Hepatocyte (in vitro differentiated cells): ENCODE data around the gene CNTNAP2. TPM values are rescaled to one million over a fixed set of nuclear protein-coding genes. Genes with fewer than 3 reads are reported as not detected.

Source experiments
- DNase-seq: peaks from one replicate; pipeline ENCODE4 v3.0.0-alpha.2; 2016; ENCODE audit warnings: low spot score
- H2AFZ ChIP-seq: fragments of 200-600 bp; sonication (generic); 2 replicates; pipeline ENCODE4 v1.6.0; 2016; ENCODE audit warnings: antibody characterized with exemption, mild to moderate bottlenecking
- H3K27ac ChIP-seq: fragments of 200-600 bp; sonication (generic); 2 replicates; pipeline ENCODE4 v1.5.1; 2016; ENCODE audit warnings: mild to moderate bottlenecking
- H3K27me3 ChIP-seq: fragments of 200-600 bp; sonication (generic); 2 replicates; pipeline ENCODE4 v1.6.1; 2016
- H3K36me3 ChIP-seq: fragments of 200-600 bp; sonication (generic); replicated peaks from 2 replicates; pipeline ENCODE4 v1.5.1; 2016; ENCODE audit warnings: low read depth; ENCODE audit not compliant: insufficient read depth
- H3K4me1 ChIP-seq: fragments of 200-600 bp; sonication (generic); 2 replicates; pipeline ENCODE4 v1.5.1; 2016; ENCODE audit warnings: mild to moderate bottlenecking, moderate library complexity; ENCODE audit not compliant: insufficient read depth
- H3K4me2 ChIP-seq: fragments of 200-600 bp; sonication (generic); 2 replicates; pipeline ENCODE4 v1.6.0; 2016
- H3K4me3 ChIP-seq: fragments of 200-600 bp; sonication (generic); 2 replicates; pipeline ENCODE4 v1.5.1; 2016; ENCODE audit warnings: mild to moderate bottlenecking
- H3K79me2 ChIP-seq: fragments of 200-600 bp; sonication (generic); 2 replicates; pipeline ENCODE4 v1.6.0; 2017; ENCODE audit warnings: mild to moderate bottlenecking
- H3K9me2 ChIP-seq: fragments of 200-600 bp; sonication (generic); replicated peaks from 2 replicates; pipeline ENCODE4 v1.6.0; 2017; ENCODE audit warnings: mild to moderate bottlenecking; ENCODE audit not compliant: insufficient read depth
- H3K9me3 ChIP-seq: fragments of 200-600 bp; sonication (generic); 2 replicates; pipeline ENCODE4 v1.5.1; 2016; ENCODE audit warnings: low read depth, mild to moderate bottlenecking
- H4K20me1 ChIP-seq: fragments of 200-600 bp; sonication (generic); 2 replicates; pipeline ENCODE4 v1.6.0; 2016; ENCODE audit warnings: mild to moderate bottlenecking; ENCODE audit not compliant: insufficient read depth, poor library complexity, severe bottlenecking
- CTCF ChIP-seq: fragments of 200-600 bp; sonication (generic); IDR thresholded peaks from 2 replicates; pipeline ENCODE4 v1.5.1; 2016; ENCODE audit warnings: antibody characterized with exemption, mild to moderate bottlenecking; ENCODE audit not compliant: poor library complexity
- EZH2 ChIP-seq: fragments of 200-600 bp; sonication (generic); IDR thresholded peaks from 2 replicates; pipeline ENCODE4 v1.6.1; 2016; ENCODE audit warnings: antibody characterized with exemption, mild to moderate bottlenecking, borderline replicate concordance
- EZH2phosphoT487 ChIP-seq: fragments of 200-600 bp; sonication (generic); IDR thresholded peaks from one replicate; pipeline ENCODE4 v1.6.1; 2018; ENCODE audit warnings: antibody characterized with exemption, mild to moderate bottlenecking, low read depth, moderate library complexity; ENCODE audit not compliant: unreplicated experiment, severe bottlenecking
- WGBS: methylation state at CpG from one replicate; pipeline ENCODE4 v1.1.6; 2016; ENCODE audit warnings: low lambda C conversion rate; ENCODE audit errors: missing lambda C conversion rate; 5-methylcytosine and 5-hydroxymethylcytosine counted together
- polyA plus RNA-seq: library from polyadenylated mRNA; unstranded; fragments of >200 nt; fragmentation: Nextera tagmentation; extraction: Ambion mirVana; gene quantifications from 2 replicates; pipeline ENCODE4 v1.2.1, GENCODE V29; 2016
- total RNA-seq: library from RNA; depleted of rRNA; stranded (reverse); fragments of >200 nt; gene quantifications from 2 replicates; pipeline ENCODE4 v1.2.3, GENCODE V29; 2014

Gene CNTNAP2
- total and polyA plus RNA-seq, 2 experiments from 2014 or later, result 7.5 to 14.7 TPM

GRCh38 chr7:146479040-146479439, 362.4 kb downstream of the CNTNAP2 start:
- Histone ChIP-seq H4K20me1 (no peaks in the 10 kb centered on the region), H3K9me2 (no peaks in the 10 kb centered on the region), H3K4me3 (no peak overlapping the region), H3K4me2 (no peak overlapping the region), H3K27me3 (no peaks in the 10 kb centered on the region), H3K27ac (no peak overlapping the region), H3K4me1 (no peaks in the 10 kb centered on the region), H3K79me2 (no peaks in the 10 kb centered on the region), H3K36me3 (no peaks in the 10 kb centered on the region), H2AFZ (no peak overlapping the region), H3K9me3 (no peaks in the 10 kb centered on the region)
- 37% methylated on average over 2 of the region's 2 CpGs for WGBS
- TF ChIP-seq EZH2phosphoT487 (no peak), CTCF (no peak), EZH2 (no peak)
- DNase-seq, result no peak

DNA sequence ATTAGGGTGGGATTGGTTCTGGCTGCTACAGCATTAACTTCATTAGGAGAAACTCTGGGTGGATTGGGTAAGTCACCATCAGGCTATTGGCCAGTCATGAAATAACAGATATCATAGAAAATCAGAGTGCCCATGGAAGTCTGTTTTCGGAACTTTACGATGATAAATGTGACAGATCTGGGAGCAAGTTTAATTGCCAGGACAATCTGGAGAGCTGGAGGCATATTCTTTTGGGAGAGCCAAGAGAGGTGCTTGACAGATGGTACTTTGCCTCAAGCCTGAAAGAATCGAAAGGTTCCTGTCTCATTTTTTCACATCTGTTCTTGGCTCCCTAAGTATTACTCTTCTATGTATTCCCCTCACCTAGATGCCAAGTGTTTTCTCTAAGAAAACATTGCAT, 369.9 kb downstream of the CNTNAP2 start:
- H3K4me1 ChIP-seq, result no peaks in the 10 kb centered on the region
- no peaks in the 10 kb centered on the region for H3K27me3 ChIP-seq
- 88% methylated on average over 3 of the region's 3 CpGs for WGBS
- TF ChIP-seq CTCF (no peak), EZH2phosphoT487 (no peak), EZH2 (no peak)
- no peak overlapping the region for H3K4me3 ChIP-seq
- H3K36me3 ChIP-seq, result no peaks in the 10 kb centered on the region
- no peak overlapping the region for H2AFZ ChIP-seq
- H3K9me2 ChIP-seq, result no peaks in the 10 kb centered on the region
- no peaks in the 10 kb centered on the region for H4K20me1 ChIP-seq
- no peak overlapping the region for H3K27ac ChIP-seq
- no peak overlapping the region for H3K4me2 ChIP-seq
- H3K9me3 ChIP-seq, result no peaks in the 10 kb centered on the region
- no peak for DNase-seq
- H3K79me2 ChIP-seq, result no peaks in the 10 kb centered on the region

GRCh38 chr7:146492017-146492416, 375.4 kb downstream of the CNTNAP2 start:
- Histone ChIP-seq H3K9me2 (no peaks in the 10 kb centered on the region), H3K4me3 (no peak overlapping the region), H3K4me1 (no peaks in the 10 kb centered on the region), H3K9me3 (no peaks in the 10 kb centered on the region), H2AFZ (no peak overlapping the region), H3K4me2 (no peak overlapping the region), H3K79me2 (no peaks in the 10 kb centered on the region), H3K27ac (no peak overlapping the region), H3K27me3 (no peaks in the 10 kb centered on the region), H4K20me1 (no peaks in the 10 kb centered on the region), H3K36me3 (no peaks in the 10 kb centered on the region)
- TF ChIP-seq CTCF (no peak), EZH2 (no peak)
- WGBS, result 66% methylated on average over 4 of the region's 4 CpGs
- DNase-seq, result no peak
